GM23338 (cell line): ENCODE data around the gene RANBP1. TPM values are rescaled to one million over a fixed set of nuclear protein-coding genes. Genes with fewer than 3 reads are reported as not detected.
A peak's percentile ranks its signal among the peaks of the same experiment; 100 is the strongest.

Source experiments
- ATAC-seq: fragments of 200-7000 bp; cut with Tn5 transposase; 3 replicates; pipeline ENCODE4 v1.9.1; 2020
- DNase-seq: peaks from one replicate; pipeline ENCODE4 v3.0.0-alpha.2; 2015; ENCODE audit warnings: low spot score
- H2AFZ ChIP-seq: fragments of 200-600 bp; sonication (generic); 2 replicates; pipeline ENCODE4 v1.8.0; 2016; ENCODE audit warnings: antibody characterized with exemption, mild to moderate bottlenecking, moderate library complexity
- H3F3A ChIP-seq: fragments of 200-600 bp; sonication (generic); replicated peaks from 2 replicates; pipeline ENCODE4 v1.8.0; 2017; ENCODE audit warnings: antibody characterized with exemption, mixed run types, low read depth
- H3K27ac ChIP-seq: fragments of 200-600 bp; sonication (generic); 2 replicates; pipeline ENCODE4 v1.6.1; 2016; ENCODE audit warnings: low read depth
- H3K27me3 ChIP-seq: fragments of 200-600 bp; sonication (generic); 2 replicates; pipeline ENCODE4 v1.8.0; 2016; ENCODE audit warnings: mild to moderate bottlenecking, mixed run types, moderate library complexity; ENCODE audit not compliant: insufficient read depth
- H3K36me3 ChIP-seq: fragments of 200-600 bp; sonication (generic); 2 replicates; pipeline ENCODE4 v1.8.0; 2016; ENCODE audit warnings: mild to moderate bottlenecking; ENCODE audit not compliant: insufficient read depth
- H3K4me1 ChIP-seq: fragments of 200-600 bp; sonication (generic); 2 replicates; pipeline ENCODE4 v1.8.0; 2016; ENCODE audit warnings: mild to moderate bottlenecking, moderate library complexity; ENCODE audit not compliant: insufficient read depth
- H3K4me2 ChIP-seq: fragments of 200-600 bp; sonication (generic); 2 replicates; pipeline ENCODE4 v1.7.1; 2017; ENCODE audit warnings: mixed run types
- H3K4me3 ChIP-seq: fragments of 200-600 bp; sonication (generic); 2 replicates; pipeline ENCODE4 v1.6.1; 2016; ENCODE audit warnings: mixed run types
- H3K79me2 ChIP-seq: fragments of 200-600 bp; sonication (generic); replicated peaks from 2 replicates; pipeline ENCODE4 v1.8.0; 2017; ENCODE audit warnings: mild to moderate bottlenecking; ENCODE audit not compliant: insufficient read depth
- H3K9me2 ChIP-seq: fragments of 200-600 bp; sonication (generic); 2 replicates; pipeline ENCODE4 v1.8.0; 2017; ENCODE audit not compliant: insufficient read depth
- H4K20me1 ChIP-seq: fragments of 200-600 bp; sonication (generic); replicated peaks from 2 replicates; pipeline ENCODE4 v1.8.0; 2017; ENCODE audit warnings: mild to moderate bottlenecking; ENCODE audit not compliant: insufficient read depth
- H3K27ac Mint-ChIP-seq: 2 replicates; pipeline ENCODE4 v1.8.0; 2020; ENCODE audit warnings: inconsistent platforms, mild to moderate bottlenecking, moderate library complexity, mixed read lengths
- H3K27me3 Mint-ChIP-seq: 3 replicates; pipeline ENCODE4 v1.8.0; 2022; ENCODE audit warnings: low read depth, mild to moderate bottlenecking, moderate library complexity, mixed read lengths, inconsistent platforms; ENCODE audit not compliant: insufficient read depth, poor library complexity
- H3K36me3 Mint-ChIP-seq: 3 replicates; pipeline ENCODE4 v1.8.0; 2021; ENCODE audit warnings: low read depth, mild to moderate bottlenecking, inconsistent platforms, moderate library complexity, mixed read lengths
- H3K4me1 Mint-ChIP-seq: 3 replicates; pipeline ENCODE4 v1.8.0; 2020; ENCODE audit warnings: mild to moderate bottlenecking, inconsistent platforms, mixed read lengths
- H3K4me3 Mint-ChIP-seq: 3 replicates; pipeline ENCODE4 v1.8.0; 2021; ENCODE audit warnings: moderate library complexity, mild to moderate bottlenecking, inconsistent platforms, mixed read lengths
- H3K9me3 Mint-ChIP-seq: 3 replicates; pipeline ENCODE4 v1.8.0; 2020; ENCODE audit warnings: moderate library complexity, mild to moderate bottlenecking, inconsistent platforms, mixed read lengths
- EZH2 ChIP-seq: fragments of 200-600 bp; sonication (generic); IDR thresholded peaks from one replicate; pipeline ENCODE4 v1.8.0; 2017; ENCODE audit warnings: antibody characterized with exemption, mild to moderate bottlenecking, low read depth; ENCODE audit not compliant: unreplicated experiment
- JUNB ChIP-seq: IDR thresholded peaks from one replicate; pipeline ENCODE4 v1.6.1; 2016; ENCODE audit warnings: antibody characterized with exemption; ENCODE audit not compliant: unreplicated experiment
- POLR2AphosphoS5 ChIP-seq: IDR thresholded peaks from 2 replicates; pipeline ENCODE4 v1.6.1; 2016; ENCODE audit warnings: antibody characterized with exemption, low read depth
- STAT1 ChIP-seq: IDR thresholded peaks from one replicate; pipeline ENCODE4 v1.6.1; 2016; ENCODE audit warnings: antibody characterized with exemption; ENCODE audit not compliant: unreplicated experiment
- ZNF114 ChIP-seq: fragments of 250-450 bp; sonication (Bioruptor Pico); IDR thresholded peaks from 2 replicates; pipeline ENCODE4 v1.5.0; 2020; ENCODE audit warnings: mild to moderate bottlenecking, moderate library complexity
- ZNF331 ChIP-seq: fragments of 250-450 bp; sonication (Bioruptor Pico); IDR thresholded peaks from 2 replicates; pipeline ENCODE4 v1.5.0; 2020; ENCODE audit warnings: low read depth, mild to moderate bottlenecking, moderate library complexity
- polyA plus RNA-seq: library from polyadenylated mRNA; unstranded; fragments of >200 nt; fragmentation: Nextera tagmentation; extraction: Ambion mirVana; gene quantifications from 2 replicates; pipeline ENCODE4 v1.2.1, GENCODE V29; 2016
- total RNA-seq: library from RNA; depleted of rRNA; stranded (reverse); fragments of >200 nt; shearing (Covaris generic); gene quantifications from 2 replicates; pipeline ENCODE4 v1.2.3, GENCODE V29; 2014
- TF ChIP-seq, protein P1 (sequence below), 2 experiments: fragments of 200-600 bp in 1 of 2; sonication (generic) in 1 of 2; conservative IDR thresholded peaks; 2 replicates each; pipeline versions ENCODE4 v1.5.1 to v1.6.1; 2016 to 2017; ENCODE audit warnings: antibody characterized with exemption in 2 of 2, low read depth in 2 of 2, mild to moderate bottlenecking in 2 of 2, moderate library complexity in 1 of 2
- TF ChIP-seq, protein P2 (sequence below): IDR thresholded peaks from 2 replicates; pipeline ENCODE4 v1.6.1; 2016; ENCODE audit warnings: antibody characterized with exemption
- TF ChIP-seq, protein P3 (sequence below): IDR thresholded peaks from one replicate; pipeline ENCODE4 v1.6.1; 2018; ENCODE audit warnings: antibody characterized with exemption; ENCODE audit not compliant: unreplicated experiment

Gene RANBP1
- total and polyA plus RNA-seq, 2 experiments from 2014 or later, result 1,014 to 1,206 TPM

DNA sequence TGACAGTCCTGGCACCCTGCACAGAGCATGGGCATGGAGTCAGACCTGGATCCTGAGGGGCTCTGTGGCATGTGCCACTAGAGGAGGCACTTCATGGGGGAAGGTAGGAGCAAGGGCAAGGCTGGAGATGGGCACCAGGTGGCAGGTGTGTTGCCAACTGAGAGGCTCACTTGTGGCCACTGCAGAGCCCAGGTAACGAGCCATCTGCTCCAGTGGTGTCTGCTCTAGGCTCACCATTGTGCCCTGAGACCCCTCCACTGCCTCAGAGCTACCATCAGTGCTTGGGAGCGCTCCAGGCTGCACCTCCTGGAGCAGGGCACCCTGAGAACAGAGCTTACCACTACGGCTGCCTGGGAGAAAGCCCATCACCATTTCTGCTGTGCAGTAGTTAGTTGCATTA lies 14.4 kb downstream of the RANBP1 start (continued):
- no peak for TF ChIP-seq ZNF331
- TF ChIP-seq, protein P1, sequence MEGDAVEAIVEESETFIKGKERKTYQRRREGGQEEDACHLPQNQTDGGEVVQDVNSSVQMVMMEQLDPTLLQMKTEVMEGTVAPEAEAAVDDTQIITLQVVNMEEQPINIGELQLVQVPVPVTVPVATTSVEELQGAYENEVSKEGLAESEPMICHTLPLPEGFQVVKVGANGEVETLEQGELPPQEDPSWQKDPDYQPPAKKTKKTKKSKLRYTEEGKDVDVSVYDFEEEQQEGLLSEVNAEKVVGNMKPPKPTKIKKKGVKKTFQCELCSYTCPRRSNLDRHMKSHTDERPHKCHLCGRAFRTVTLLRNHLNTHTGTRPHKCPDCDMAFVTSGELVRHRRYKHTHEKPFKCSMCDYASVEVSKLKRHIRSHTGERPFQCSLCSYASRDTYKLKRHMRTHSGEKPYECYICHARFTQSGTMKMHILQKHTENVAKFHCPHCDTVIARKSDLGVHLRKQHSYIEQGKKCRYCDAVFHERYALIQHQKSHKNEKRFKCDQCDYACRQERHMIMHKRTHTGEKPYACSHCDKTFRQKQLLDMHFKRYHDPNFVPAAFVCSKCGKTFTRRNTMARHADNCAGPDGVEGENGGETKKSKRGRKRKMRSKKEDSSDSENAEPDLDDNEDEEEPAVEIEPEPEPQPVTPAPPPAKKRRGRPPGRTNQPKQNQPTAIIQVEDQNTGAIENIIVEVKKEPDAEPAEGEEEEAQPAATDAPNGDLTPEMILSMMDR (conservative IDR thresholded peaks at IDR 0.05; ENCODE audit: low read depth in 2 of 2), result no peak
- no peak for TF ChIP-seq EZH2
- TF ChIP-seq ZNF114 (CRISPR knock-in tag), result no peak
- TF ChIP-seq JUNB, result no peak
- TF ChIP-seq, protein P2, sequence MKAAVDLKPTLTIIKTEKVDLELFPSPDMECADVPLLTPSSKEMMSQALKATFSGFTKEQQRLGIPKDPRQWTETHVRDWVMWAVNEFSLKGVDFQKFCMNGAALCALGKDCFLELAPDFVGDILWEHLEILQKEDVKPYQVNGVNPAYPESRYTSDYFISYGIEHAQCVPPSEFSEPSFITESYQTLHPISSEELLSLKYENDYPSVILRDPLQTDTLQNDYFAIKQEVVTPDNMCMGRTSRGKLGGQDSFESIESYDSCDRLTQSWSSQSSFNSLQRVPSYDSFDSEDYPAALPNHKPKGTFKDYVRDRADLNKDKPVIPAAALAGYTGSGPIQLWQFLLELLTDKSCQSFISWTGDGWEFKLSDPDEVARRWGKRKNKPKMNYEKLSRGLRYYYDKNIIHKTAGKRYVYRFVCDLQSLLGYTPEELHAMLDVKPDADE, result no peak
- no peak for TF ChIP-seq STAT1

DNA sequence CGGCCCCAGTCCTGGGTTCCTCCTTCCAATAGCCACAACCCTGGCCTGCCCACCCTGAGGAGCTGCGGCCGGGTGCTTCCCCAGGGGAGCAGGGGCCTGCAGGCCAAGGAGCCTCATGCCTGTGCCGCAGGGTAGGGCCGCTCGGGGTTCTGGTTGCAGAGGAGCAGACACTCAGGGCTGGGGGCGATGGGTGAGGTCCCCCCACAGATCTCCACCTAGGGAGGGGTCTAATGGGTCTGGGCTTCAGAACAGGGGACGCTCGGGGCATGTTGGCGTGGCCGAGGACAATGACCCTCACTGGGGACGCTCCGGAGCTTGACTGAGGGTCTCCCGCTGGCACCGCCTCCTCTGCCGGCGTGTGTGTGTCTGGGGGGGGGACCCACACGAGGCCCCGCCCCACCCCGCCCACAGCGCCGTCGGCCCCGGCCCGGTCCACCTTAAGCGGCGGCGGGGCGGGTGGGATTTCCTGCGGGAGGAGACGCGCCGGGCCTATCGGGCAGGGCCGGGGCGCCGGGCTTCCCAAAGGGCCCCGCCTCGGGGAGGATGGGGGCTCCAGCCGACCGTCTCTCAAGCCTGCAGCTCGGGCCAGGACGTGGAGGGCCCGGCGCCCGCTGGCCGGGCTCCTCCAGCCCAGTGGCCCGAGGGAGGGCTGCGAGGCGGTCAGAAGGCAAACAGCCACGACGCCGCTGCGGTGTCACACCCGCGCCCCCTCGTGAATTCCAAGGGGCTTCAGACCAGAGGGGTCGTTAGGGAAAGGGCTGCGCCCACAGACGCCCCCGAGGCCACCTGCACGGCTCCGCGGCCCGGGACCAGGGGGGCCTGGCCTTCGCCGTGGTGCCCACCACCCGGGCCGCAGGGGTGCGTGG lies 15.1 kb downstream of the RANBP1 start:
- peaks cover 13% of the 10 kb centered on the region; the same call in 1 of the 2 replicates for H3K36me3 ChIP-seq
- peak; percentile 88 for DNase-seq
- no peaks in the 10 kb centered on the region for H3K27me3 ChIP-seq
- H3K79me2 ChIP-seq, result peaks cover 30% of the 10 kb centered on the region
- TF ChIP-seq, protein P3, sequence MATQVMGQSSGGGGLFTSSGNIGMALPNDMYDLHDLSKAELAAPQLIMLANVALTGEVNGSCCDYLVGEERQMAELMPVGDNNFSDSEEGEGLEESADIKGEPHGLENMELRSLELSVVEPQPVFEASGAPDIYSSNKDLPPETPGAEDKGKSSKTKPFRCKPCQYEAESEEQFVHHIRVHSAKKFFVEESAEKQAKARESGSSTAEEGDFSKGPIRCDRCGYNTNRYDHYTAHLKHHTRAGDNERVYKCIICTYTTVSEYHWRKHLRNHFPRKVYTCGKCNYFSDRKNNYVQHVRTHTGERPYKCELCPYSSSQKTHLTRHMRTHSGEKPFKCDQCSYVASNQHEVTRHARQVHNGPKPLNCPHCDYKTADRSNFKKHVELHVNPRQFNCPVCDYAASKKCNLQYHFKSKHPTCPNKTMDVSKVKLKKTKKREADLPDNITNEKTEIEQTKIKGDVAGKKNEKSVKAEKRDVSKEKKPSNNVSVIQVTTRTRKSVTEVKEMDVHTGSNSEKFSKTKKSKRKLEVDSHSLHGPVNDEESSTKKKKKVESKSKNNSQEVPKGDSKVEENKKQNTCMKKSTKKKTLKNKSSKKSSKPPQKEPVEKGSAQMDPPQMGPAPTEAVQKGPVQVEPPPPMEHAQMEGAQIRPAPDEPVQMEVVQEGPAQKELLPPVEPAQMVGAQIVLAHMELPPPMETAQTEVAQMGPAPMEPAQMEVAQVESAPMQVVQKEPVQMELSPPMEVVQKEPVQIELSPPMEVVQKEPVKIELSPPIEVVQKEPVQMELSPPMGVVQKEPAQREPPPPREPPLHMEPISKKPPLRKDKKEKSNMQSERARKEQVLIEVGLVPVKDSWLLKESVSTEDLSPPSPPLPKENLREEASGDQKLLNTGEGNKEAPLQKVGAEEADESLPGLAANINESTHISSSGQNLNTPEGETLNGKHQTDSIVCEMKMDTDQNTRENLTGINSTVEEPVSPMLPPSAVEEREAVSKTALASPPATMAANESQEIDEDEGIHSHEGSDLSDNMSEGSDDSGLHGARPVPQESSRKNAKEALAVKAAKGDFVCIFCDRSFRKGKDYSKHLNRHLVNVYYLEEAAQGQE, result no peak
- peak; percentile 39; the same call in 1 of the 2 replicates for TF ChIP-seq POLR2AphosphoS5
- H3K4me3 Mint-ChIP-seq, result peak overlapping the region; percentile 67
- peak overlapping the region; percentile 71 for H3K4me3 ChIP-seq
- H3K9me3 Mint-ChIP-seq, result no peaks in the 10 kb centered on the region
- H3K27ac ChIP-seq, result peak overlapping the region; percentile 63; the same call in 1 of the 2 replicates
- peak overlapping the region; percentile 88 for H3K4me2 ChIP-seq
- H4K20me1 ChIP-seq, result peaks cover 3% of the 10 kb centered on the region
- H3K4me1 Mint-ChIP-seq, result peaks cover 2% of the 10 kb centered on the region; the same call in 1 of the 3 replicates
- ATAC-seq, result peak; percentile 63
- H2AFZ ChIP-seq, result no peak overlapping the region; the same call in 1 of the 2 replicates
- peaks cover 15% of the 10 kb centered on the region for H3K27me3 Mint-ChIP-seq
- no peaks in the 10 kb centered on the region; the same call in 1 of the 2 replicates for H3K4me1 ChIP-seq
- H3K9me2 ChIP-seq, result no peaks in the 10 kb centered on the region
- no peak overlapping the region for H3K27ac Mint-ChIP-seq
- peaks cover 41% of the 10 kb centered on the region for H3F3A ChIP-seq
- peaks cover 26% of the 10 kb centered on the region for H3K36me3 Mint-ChIP-seq
